H1 (cell line): ENCODE measurements around the gene PCBP2. TPM values are rescaled to one million over a fixed set of nuclear protein-coding genes. Genes with fewer than 3 reads are reported as not detected.

Experiments
- polyA plus RNA-seq, 7 experiments: library from polyadenylated mRNA; depleted of rRNA in 3 of 7; stranded (reverse) in 5 of 7; unstranded in 2 of 7; fragments of >200 nt in 5 of 7; fragments of 200-250 nt in 2 of 7; gene quantifications; 1 replicate in 5 of 7; 2 replicates in 1 of 7; 4 replicates in 1 of 7; pipeline versions ENCODE4 v1.2.1 to v1.2.3, GENCODE V29; 2011 to 2013; ENCODE audit warnings: missing spikeins in 2 of 7, mixed read lengths in 2 of 7
- small RNA-seq: library from polyadenylated mRNA; stranded (forward); fragments of <200 nt; extraction: miRNeasy Mini kit (QIAGEN cat#:217004); gene quantifications from one replicate; pipeline ENCODE3, GENCODE V24; 2013; ENCODE audit not compliant: insufficient read depth
- total RNA-seq: library from RNA; stranded (reverse); fragmentation: NEBNext Ultra II Directional; extraction: Animal tissue kit (Norgen Biotek cat#: 25700); gene quantifications from 2 replicates; pipeline ENCODE4 v1.2.1, GENCODE V29; 2021

PCBP2 gene
- total and polyA plus RNA-seq, 2 of the 8 experiments (the other 6 are each of a cell fraction or from before 2014, with no cell fraction given), result 470 to 1,123 TPM

Small RNA genes lying within 50 kb of the gene (small RNA-seq; reads per million reads assigned to genes)
- gene AC023509.3, result not detected

Other genes starting within 250 kb of the PCBP2 start
- 0.54 and 1.2 TPM in 2 replicates for gene ITGB7, start 244.9 kb upstream of the PCBP2 start, total RNA-seq
- gene ITGB7, start 244.9 kb upstream of the PCBP2 start, polyA plus RNA-seq (2011; rRNA removed), result 0.25 and 0.35 TPM in 2 replicates
- 68.6 and 68.9 TPM in 2 replicates for gene RARG, start 219.9 kb upstream of the PCBP2 start, total RNA-seq
- 68.6 and 84.2 TPM in 2 replicates for gene RARG, start 219.9 kb upstream of the PCBP2 start, polyA plus RNA-seq (2011; rRNA removed)
- 47.0 and 52.7 TPM in 2 replicates for gene ESPL1, start 183.8 kb upstream of the PCBP2 start, total RNA-seq
- gene ESPL1, start 183.8 kb upstream of the PCBP2 start, polyA plus RNA-seq (2011; rRNA removed), result 31.8 and 49.6 TPM in 2 replicates
- gene PFDN5, start 156.6 kb upstream of the PCBP2 start, total RNA-seq, result 265 and 290 TPM in 2 replicates
- gene PFDN5, start 156.6 kb upstream of the PCBP2 start, polyA plus RNA-seq (2011; rRNA removed), result 339 and 630 TPM in 2 replicates
- 77.1 and 83.3 TPM in 2 replicates for gene MYG1, start 152.4 kb upstream of the PCBP2 start, total RNA-seq
- gene MYG1, start 152.4 kb upstream of the PCBP2 start, polyA plus RNA-seq (2011; rRNA removed), result 104 and 117 TPM in 2 replicates
- 66.1 and 68.2 TPM in 2 replicates for gene AAAS, start 130.5 kb upstream of the PCBP2 start, total RNA-seq
- 97.6 and 126 TPM in 2 replicates for gene AAAS, start 130.5 kb upstream of the PCBP2 start, polyA plus RNA-seq (2011; rRNA removed)
- gene SP7, start 115.7 kb upstream of the PCBP2 start, total RNA-seq, result 0.13 TPM in 1 of 2 replicates, not detected in the other
- 0.12 and 0.27 TPM in 2 replicates for gene SP7, start 115.7 kb upstream of the PCBP2 start, polyA plus RNA-seq (2011; rRNA removed)
- 75.2 and 79.1 TPM in 2 replicates for gene SP1, start 71.9 kb upstream of the PCBP2 start, total RNA-seq
- 46.4 and 50.7 TPM in 2 replicates for gene SP1, start 71.9 kb upstream of the PCBP2 start, polyA plus RNA-seq (2011; rRNA removed)
- gene AMHR2, start 28.2 kb upstream of the PCBP2 start, total RNA-seq, result 0.34 and 0.35 TPM in 2 replicates
- gene AMHR2, start 28.2 kb upstream of the PCBP2 start, polyA plus RNA-seq (2011; rRNA removed), result 0.29 and 0.47 TPM in 2 replicates
- 164 and 185 TPM in 2 replicates for gene PRR13, start 10.4 kb upstream of the PCBP2 start, total RNA-seq
- 80.4 and 82.9 TPM in 2 replicates for gene PRR13, start 10.4 kb upstream of the PCBP2 start, polyA plus RNA-seq (2011; rRNA removed)
- 21.4 and 23.4 TPM in 2 replicates for gene MAP3K12, start 47.4 kb downstream of the PCBP2 start, total RNA-seq
- 42.7 and 54.1 TPM in 2 replicates for gene MAP3K12, start 47.4 kb downstream of the PCBP2 start, polyA plus RNA-seq (2011; rRNA removed)
- gene TARBP2, start 49.2 kb downstream of the PCBP2 start, total RNA-seq, result 66.1 and 69.9 TPM in 2 replicates
- 122 and 135 TPM in 2 replicates for gene TARBP2, start 49.2 kb downstream of the PCBP2 start, polyA plus RNA-seq (2011; rRNA removed)
- 0.80 TPM in 1 of 2 replicates, not detected in the other for gene NPFF, start 55.4 kb downstream of the PCBP2 start, total RNA-seq
- not detected in 2 replicates for gene NPFF, start 55.4 kb downstream of the PCBP2 start, polyA plus RNA-seq (2011; rRNA removed)
- gene ATF7, start 174.3 kb downstream of the PCBP2 start, total RNA-seq, result 16.6 and 18.4 TPM in 2 replicates
- 8.3 and 10.1 TPM in 2 replicates for gene ATF7, start 174.3 kb downstream of the PCBP2 start, polyA plus RNA-seq (2011; rRNA removed)
- 401 and 408 TPM in 2 replicates for gene ATP5MC2, start 224.0 kb downstream of the PCBP2 start, total RNA-seq
- 823 and 952 TPM in 2 replicates for gene ATP5MC2, start 224.0 kb downstream of the PCBP2 start, polyA plus RNA-seq (2011; rRNA removed)